Measurements from ENCODE around the gene RUNX2. TPM values are rescaled to one million over a fixed set of nuclear protein-coding genes. Genes with fewer than 3 reads are reported as not detected.

Gene RUNX2
- total and polyA plus RNA-seq, 2 of the 8 experiments (the other 6 are each of a cell fraction or from before 2014, with no cell fraction given), result 0.26 to 1.2 TPM

DNA sequence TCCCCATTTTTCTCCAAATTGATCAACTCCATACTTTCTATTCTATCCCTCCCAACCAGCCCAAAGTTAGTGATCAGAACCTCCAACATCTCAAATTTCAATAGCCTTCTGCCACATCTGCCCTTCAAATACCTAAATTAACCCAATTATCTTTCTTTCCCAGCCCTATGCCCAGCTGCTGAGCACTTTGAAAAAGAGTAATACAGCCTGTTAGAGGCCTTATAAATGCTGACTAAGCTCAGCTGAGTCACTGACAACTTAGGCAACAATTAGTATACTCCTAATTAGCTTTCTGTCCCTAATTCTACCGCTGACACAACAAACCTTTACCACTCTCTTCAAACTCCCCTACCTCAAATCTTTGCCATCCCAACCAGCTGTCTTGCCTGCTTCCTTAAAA, 23.5 kb downstream of the RUNX2 start:
- Histone ChIP-seq H3K4me1 (replicated peaks in 1 of 4; ENCODE audit: control insufficient read depth in 3 of 4, insufficient read depth in 4 of 4, low read length in 3 of 4) (peaks cover 0 to 2% (median 0%) of the 10 kb centered on the region in 4 experiments; a peak in 1 of 7 replicates), H3K79me1 (ENCODE audit: low read depth, low read length) (no peaks in the 10 kb centered on the region), H3K56ac (replicated peaks; ENCODE audit: insufficient read length, low read depth, low read length) (no peak overlapping the region), H3K79me2 (ENCODE audit: control insufficient read depth in 1 of 2, insufficient read depth in 2 of 2, low read length in 2 of 2) (no peaks in the 10 kb centered on the region), H2AK5ac (ENCODE audit: low read depth, low read length) (no peak overlapping the region), H3K36me3 (ENCODE audit: control insufficient read depth in 2 of 4, insufficient read depth in 4 of 4, low read length in 3 of 4) (no peaks in the 10 kb centered on the region), H2BK15ac (ENCODE audit: low read length) (no peak overlapping the region), H4K91ac (replicated peaks; ENCODE audit: insufficient read length, low read length) (no peak overlapping the region), H2AFZ (ENCODE audit: low read length) (no peak overlapping the region), H3K14ac (ENCODE audit: insufficient read length) (no peak overlapping the region), H2BK5ac (ENCODE audit: low read depth, low read length) (no peak overlapping the region), H3K23ac (ENCODE audit: insufficient read length) (no peak overlapping the region), H3K18ac (ENCODE audit: extremely low read depth, low read length) (no peak overlapping the region), H3K4me3 (ENCODE audit: extremely low read depth in 1 of 4, insufficient read depth in 2 of 4, low read depth in 3 of 4, low read length in 4 of 4) (no peak overlapping the region), H2BK120ac (replicated peaks; ENCODE audit: low read depth, low read length) (no peak overlapping the region), H3K9ac (replicated peaks in 1 of 4; ENCODE audit: extremely low read depth in 1 of 4, low read depth in 3 of 4, low read length in 3 of 4) (no peak overlapping the region), H3K23me2 (ENCODE audit: low read depth, low read length) (no peaks in the 10 kb centered on the region), H3K4me2 (ENCODE audit: insufficient read depth in 1 of 2, low read depth in 2 of 2, low read length in 2 of 2) (no peak overlapping the region), H2BK20ac (ENCODE audit: low read length) (no peak overlapping the region), H3K4ac (replicated peaks; ENCODE audit: insufficient read length, low read depth, low read length) (no peak overlapping the region), H3K9me3 (ENCODE audit: insufficient read depth in 2 of 2, low read depth in 1 of 2, low read length in 1 of 2) (no peaks in the 10 kb centered on the region), H4K5ac (ENCODE audit: insufficient read length, low read depth, low read length) (no peak overlapping the region), H3K27ac (ENCODE audit: low read depth, low read length) (no peak overlapping the region), H4K8ac (ENCODE audit: extremely low read depth, insufficient read depth, low read length) (no peak overlapping the region), H2BK12ac (ENCODE audit: low read depth, low read length) (no peak overlapping the region), H3K27me3 (replicated peaks in 1 of 4; ENCODE audit: control insufficient read depth in 3 of 4, extremely low read depth in 1 of 4, insufficient read depth in 3 of 4, low read length in 3 of 4) (no peaks in the 10 kb centered on the region), H4K20me1 (replicated peaks in 1 of 2; ENCODE audit: control insufficient read depth in 1 of 2, insufficient read depth in 2 of 2, low read length in 2 of 2) (peaks cover 2% of the 10 kb centered on the region in 2 experiments)
- TF ChIP-seq BACH1 (IDR thresholded peaks at IDR 0.05; ENCODE audit: low read length), result peak; percentile 69; the same call in 1 of the 2 replicates
- TF ChIP-seq, protein P1, sequence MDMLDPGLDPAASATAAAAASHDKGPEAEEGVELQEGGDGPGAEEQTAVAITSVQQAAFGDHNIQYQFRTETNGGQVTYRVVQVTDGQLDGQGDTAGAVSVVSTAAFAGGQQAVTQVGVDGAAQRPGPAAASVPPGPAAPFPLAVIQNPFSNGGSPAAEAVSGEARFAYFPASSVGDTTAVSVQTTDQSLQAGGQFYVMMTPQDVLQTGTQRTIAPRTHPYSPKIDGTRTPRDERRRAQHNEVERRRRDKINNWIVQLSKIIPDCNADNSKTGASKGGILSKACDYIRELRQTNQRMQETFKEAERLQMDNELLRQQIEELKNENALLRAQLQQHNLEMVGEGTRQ (IDR thresholded peaks at IDR 0.05; ENCODE audit: low read length), result no peak
- TF ChIP-seq MAFK (IDR thresholded peaks at IDR 0.05; ENCODE audit: low read depth, low read length), result peak; percentile 49; the same call in 1 of the 2 replicates
- 78 to 100% methylated on average over 1 of the region's 1 CpG for WGBS, 2 experiments (ENCODE audit: extremely low coverage in 1 of 2, insufficient coverage in 1 of 2, insufficient read length in 1 of 2, insufficient replicate concordance in 2 of 2, low coverage in 1 of 2, low lambda C conversion rate in 2 of 2, missing lambda C conversion rate in 1 of 2)
- ChIA-PET CTCF (ENCODE audit: partially characterized antibody) (no interaction called here), POLR2A (ENCODE audit: partially characterized antibody) (interaction anchor here (0.6 to 2.5 kb wide), 2 partner anchors 26 to 68 kb away, joined by 3 to 7 read pairs; partner anchors contain the start of gene SUPT3H)
- FAIRE-seq (no peak), DNase-seq (ENCODE audit: low read depth in 1 of 2, low spot score in 2 of 2) (no peak)

Data from H1 (cell line).